Cardiac muscle cell (in vitro differentiated cells and primary cell): ENCODE measurements around the gene PLXNA1. TPM values are rescaled to one million over a fixed set of nuclear protein-coding genes. Genes with fewer than 3 reads are reported as not detected.
A peak's percentile ranks its signal among the peaks of the same experiment; 100 is the strongest.

Experiments used
- DNase-seq, 2 donors: peaks; one replicate each; pipeline versions ENCODE4 v3.0.0 to v3.0.0-alpha.2; 2010 to 2017; ENCODE audit warnings: low read depth in 1 of 2, low spot score in 1 of 2
- H3K27ac ChIP-seq: fragments of 200-600 bp; sonication (generic); 2 replicates; pipeline ENCODE4 v1.5.1; 2016
- H3K27me3 ChIP-seq: fragments of 200-600 bp; sonication (generic); 2 replicates; pipeline ENCODE4 v1.6.0; 2016; ENCODE audit warnings: control low read depth
- H3K36me3 ChIP-seq: fragments of 200-600 bp; sonication (generic); 2 replicates; pipeline ENCODE4 v1.5.1; 2016; ENCODE audit warnings: control low read depth
- H3K4me1 ChIP-seq: fragments of 200-600 bp; sonication (generic); 2 replicates; pipeline ENCODE4 v1.8.1; 2017; ENCODE audit warnings: low read depth, mild to moderate bottlenecking, mixed run types
- H3K4me3 ChIP-seq: fragments of 200-600 bp; sonication (generic); 2 replicates; pipeline ENCODE4 v1.5.1; 2016; ENCODE audit warnings: mild to moderate bottlenecking
- H3K9me3 ChIP-seq: fragments of 200-600 bp; sonication (generic); 2 replicates; pipeline ENCODE4 v1.5.1; 2017; ENCODE audit warnings: low read depth, mild to moderate bottlenecking, control low read depth
- polyA plus RNA-seq: library from polyadenylated mRNA; unstranded; fragments of >200 nt; fragmentation: Nextera tagmentation; extraction: Ambion mirVana; gene quantifications from 2 replicates; pipeline ENCODE4 v1.2.1, GENCODE V29; 2016
- total RNA-seq: library from RNA; depleted of rRNA; stranded (reverse); fragments of >200 nt; gene quantifications from 2 replicates; pipeline ENCODE4 v1.2.3, GENCODE V29; 2016
- TF ChIP-seq, protein P1 (sequence below): IDR thresholded peaks from 2 replicates; pipeline ENCODE4 v1.5.1; 2012; ENCODE audit warnings: low read depth, mild to moderate bottlenecking, low read length

Gene PLXNA1
- total and polyA plus RNA-seq, 2 experiments from 2014 or later = 19.5 to 71.0 TPM

DNA sequence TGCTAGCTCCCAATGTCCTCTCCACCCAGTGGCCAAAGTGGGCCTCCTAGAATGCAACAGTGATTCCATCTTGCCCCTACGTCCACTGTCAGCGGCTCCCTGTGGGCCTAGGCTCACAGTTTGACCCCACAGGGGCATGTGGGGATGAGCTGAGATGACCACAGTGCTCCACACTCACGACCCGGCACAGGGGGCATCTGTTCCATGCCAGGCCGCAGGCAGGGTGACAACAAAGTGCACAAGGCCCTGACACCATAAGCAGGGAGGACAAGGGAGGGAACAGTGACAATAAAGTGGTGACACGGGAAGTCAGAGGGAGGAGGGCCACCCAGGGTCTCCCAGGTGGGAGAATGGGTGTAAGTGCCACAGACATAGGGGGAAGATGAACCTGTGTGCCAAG lies 5.1 kb upstream of the PLXNA1 start:
- TF ChIP-seq, protein P1, sequence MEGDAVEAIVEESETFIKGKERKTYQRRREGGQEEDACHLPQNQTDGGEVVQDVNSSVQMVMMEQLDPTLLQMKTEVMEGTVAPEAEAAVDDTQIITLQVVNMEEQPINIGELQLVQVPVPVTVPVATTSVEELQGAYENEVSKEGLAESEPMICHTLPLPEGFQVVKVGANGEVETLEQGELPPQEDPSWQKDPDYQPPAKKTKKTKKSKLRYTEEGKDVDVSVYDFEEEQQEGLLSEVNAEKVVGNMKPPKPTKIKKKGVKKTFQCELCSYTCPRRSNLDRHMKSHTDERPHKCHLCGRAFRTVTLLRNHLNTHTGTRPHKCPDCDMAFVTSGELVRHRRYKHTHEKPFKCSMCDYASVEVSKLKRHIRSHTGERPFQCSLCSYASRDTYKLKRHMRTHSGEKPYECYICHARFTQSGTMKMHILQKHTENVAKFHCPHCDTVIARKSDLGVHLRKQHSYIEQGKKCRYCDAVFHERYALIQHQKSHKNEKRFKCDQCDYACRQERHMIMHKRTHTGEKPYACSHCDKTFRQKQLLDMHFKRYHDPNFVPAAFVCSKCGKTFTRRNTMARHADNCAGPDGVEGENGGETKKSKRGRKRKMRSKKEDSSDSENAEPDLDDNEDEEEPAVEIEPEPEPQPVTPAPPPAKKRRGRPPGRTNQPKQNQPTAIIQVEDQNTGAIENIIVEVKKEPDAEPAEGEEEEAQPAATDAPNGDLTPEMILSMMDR = no peak
- Histone ChIP-seq H3K36me3 (no peaks in the 10 kb centered on the region), H3K27ac (no peak overlapping the region), H3K4me3 (no peak overlapping the region), H3K9me3 (no peaks in the 10 kb centered on the region), H3K27me3 (peaks cover 11% of the 10 kb centered on the region), H3K4me1 (no peaks in the 10 kb centered on the region)
- DNase-seq = no peak

DNA sequence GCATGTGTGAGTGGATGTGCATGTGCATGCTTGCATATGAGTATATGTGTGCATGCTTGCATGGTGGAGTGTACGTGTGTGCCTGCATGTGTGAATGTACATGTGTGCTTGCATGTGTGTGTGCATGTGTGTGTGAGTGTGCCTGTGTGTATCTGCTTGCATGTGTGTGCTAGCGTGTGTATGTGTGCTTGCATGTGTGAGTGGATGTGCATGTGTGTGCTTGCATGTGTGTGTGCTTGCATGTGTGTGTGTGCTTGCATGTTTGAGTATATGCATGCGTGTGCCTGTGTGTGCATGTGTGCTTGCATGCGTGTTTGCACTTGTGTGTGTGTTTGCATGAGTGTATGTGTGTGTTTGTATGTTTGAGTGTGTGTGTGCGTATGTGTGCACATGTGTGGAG lies 4.6 kb upstream of the PLXNA1 start:
- Histone ChIP-seq H3K4me3 (no peak overlapping the region), H3K27me3 (peaks cover 11% of the 10 kb centered on the region), H3K4me1 (no peaks in the 10 kb centered on the region), H3K9me3 (no peaks in the 10 kb centered on the region), H3K36me3 (no peaks in the 10 kb centered on the region), H3K27ac (no peak overlapping the region)
- TF ChIP-seq, protein P1 = no peak
- DNase-seq = no peak

DNA sequence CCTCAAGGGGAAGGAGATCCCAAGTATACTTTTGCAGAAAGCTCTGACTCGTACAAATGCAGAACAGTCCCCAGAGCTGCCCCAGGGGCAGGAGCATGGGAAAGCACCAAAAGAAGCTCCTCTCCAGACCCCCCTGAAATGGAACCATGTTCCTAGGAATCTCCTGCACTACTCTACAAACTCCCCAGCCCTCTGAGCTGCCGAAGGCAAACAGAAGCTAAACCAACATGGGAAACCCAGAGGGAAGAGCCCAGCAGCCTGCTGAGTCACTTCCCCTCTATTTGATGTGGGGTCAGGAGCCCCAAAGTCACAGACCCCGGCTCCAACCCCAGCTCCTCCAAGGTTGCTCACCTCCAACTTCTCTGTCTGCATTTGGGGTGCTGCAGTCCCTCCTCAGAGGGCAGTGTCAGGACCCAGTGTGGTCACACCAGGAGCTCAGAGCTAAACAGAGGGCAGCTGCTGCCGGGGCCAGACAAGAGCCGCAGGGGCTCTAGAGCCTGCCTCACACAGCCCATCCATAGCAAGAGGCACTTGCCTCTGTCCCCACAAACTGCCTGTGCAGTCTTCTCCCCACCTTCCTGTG lies 3.8 kb upstream of the PLXNA1 start:
- DNase-seq = no peak
- Histone ChIP-seq H3K9me3 (no peaks in the 10 kb centered on the region), H3K4me1 (no peaks in the 10 kb centered on the region), H3K4me3 (no peak overlapping the region), H3K36me3 (no peaks in the 10 kb centered on the region), H3K27me3 (peaks cover 11% of the 10 kb centered on the region), H3K27ac (no peak overlapping the region)
- TF ChIP-seq, protein P1 = no peak

DNA sequence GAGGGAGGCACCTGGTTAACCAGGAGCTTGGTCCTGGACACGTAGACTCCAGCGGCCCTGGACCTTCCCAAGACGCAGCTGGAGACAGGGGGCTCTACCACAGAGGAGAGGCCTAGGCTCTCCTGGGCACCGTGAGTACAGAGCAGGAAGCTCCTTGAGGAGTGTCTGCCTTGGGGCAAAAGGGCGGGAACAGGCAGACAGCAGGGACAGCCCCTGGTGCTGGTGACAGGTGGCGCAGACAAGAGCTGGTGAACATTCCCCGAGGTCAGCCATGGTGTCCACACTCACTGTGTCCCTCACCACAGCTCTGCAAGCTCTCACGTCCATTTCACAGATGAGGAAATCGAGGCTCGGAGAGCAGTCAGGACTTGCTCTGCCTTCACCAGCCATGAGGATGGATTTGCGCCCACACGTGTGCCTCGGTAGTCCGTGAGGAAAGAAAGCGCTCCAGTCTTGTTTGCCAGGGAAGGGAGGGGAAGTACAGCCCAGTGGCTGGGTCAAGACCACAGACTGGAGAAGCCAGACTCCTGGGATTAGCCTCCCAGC lies 2.6 kb upstream of the PLXNA1 start:
- no peak overlapping the region for H3K27ac ChIP-seq
- H3K4me3 ChIP-seq = no peak overlapping the region
- H3K27me3 ChIP-seq = peaks cover 11% of the 10 kb centered on the region
- no peaks in the 10 kb centered on the region for H3K36me3 ChIP-seq
- TF ChIP-seq, protein P1 = no peak
- no peaks in the 10 kb centered on the region for H3K9me3 ChIP-seq
- H3K4me1 ChIP-seq = no peaks in the 10 kb centered on the region
- DNase-seq = no peak

DNA sequence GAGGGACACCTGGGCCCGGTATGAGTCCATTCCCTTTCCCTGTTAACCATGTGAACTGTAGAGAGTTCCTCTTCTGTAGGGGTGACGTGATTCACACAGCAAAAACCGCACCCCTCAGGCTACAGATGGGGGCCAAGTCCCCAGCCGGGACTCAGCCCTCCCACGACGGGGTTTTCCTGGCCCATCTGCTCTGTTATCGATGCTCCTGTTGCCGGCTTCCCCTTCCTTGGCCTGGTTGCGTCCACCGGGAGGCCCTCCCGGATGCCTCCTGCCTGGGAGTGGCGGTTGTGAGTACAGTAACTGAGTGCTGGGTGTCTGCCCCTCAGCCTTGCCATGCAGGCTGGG lies 817 bp upstream of the PLXNA1 start:
- H3K4me3 ChIP-seq = no peak overlapping the region
- peaks cover 11% of the 10 kb centered on the region for H3K27me3 ChIP-seq
- DNase-seq = peak in 1 of 2 donors; percentile 35

More for the DNA sequence above, 817 bp upstream of the PLXNA1 start:
- Histone ChIP-seq H3K27ac (no peak overlapping the region), H3K36me3 (no peaks in the 10 kb centered on the region), H3K9me3 (no peaks in the 10 kb centered on the region), H3K4me1 (no peaks in the 10 kb centered on the region)
- TF ChIP-seq, protein P1 = no peak
